HEK293T (cell line): ENCODE results near the gene VILL.

ENCODE experiments used
- CTCF ChIA-PET: fragments of 350-600 bp; formaldehyde crosslinking; extraction: SDS; loops from one replicate; lab custom pipeline; 2021; ENCODE audit warnings: antibody characterized with exemption, inconsistent platforms; lab: Yijun Ruan, JAX
- POLR2A ChIA-PET: fragments of 350-600 bp; formaldehyde crosslinking; extraction: SDS; loops from one replicate; lab custom pipeline; 2020; ENCODE audit warnings: antibody characterized with exemption, inconsistent platforms; lab: Yijun Ruan, JAX
- DNase-seq: peaks from one replicate; pipeline ENCODE4 v3.0.0; 2012; ENCODE audit warnings: mixed read lengths; ENCODE audit errors: extremely low spot score
- ARNT ChIP-seq: fragments of 450-650 bp; IDR thresholded peaks from 2 replicates; pipeline ENCODE4 v1.6.1; 2017; ENCODE audit warnings: mild to moderate bottlenecking
- BHLHE40 ChIP-seq: fragments of 450-650 bp; IDR thresholded peaks from 2 replicates; pipeline ENCODE4 v1.6.1; 2016; ENCODE audit warnings: mild to moderate bottlenecking, moderate library complexity, borderline replicate concordance
- CTBP1 ChIP-seq: fragments of 450-650 bp; IDR thresholded peaks from 2 replicates; pipeline ENCODE4 v1.6.1; 2016; ENCODE audit warnings: borderline replicate concordance
- ELF4 ChIP-seq: fragments of 450-650 bp; IDR thresholded peaks from 2 replicates; pipeline ENCODE4 v1.6.1; 2017; ENCODE audit warnings: antibody characterized with exemption
- FOXA1 ChIP-seq: fragments of 450-650 bp; IDR thresholded peaks from 2 replicates; pipeline ENCODE4 v1.6.1; 2016; ENCODE audit warnings: mild to moderate bottlenecking
- FOXK2 ChIP-seq: fragments of 450-650 bp; IDR thresholded peaks from 2 replicates; pipeline ENCODE4 v1.6.1; 2016; ENCODE audit warnings: mild to moderate bottlenecking
- FOXM1 ChIP-seq: fragments of 450-650 bp; IDR thresholded peaks from 2 replicates; pipeline ENCODE4 v1.6.1; 2017; ENCODE audit warnings: mild to moderate bottlenecking, borderline replicate concordance
- HDGF ChIP-seq: fragments of 450-650 bp; IDR thresholded peaks from 2 replicates; pipeline ENCODE4 v1.6.1; 2017; ENCODE audit warnings: antibody characterized with exemption, borderline replicate concordance
- L3MBTL2 ChIP-seq: fragments of 450-650 bp; conservative IDR thresholded peaks from 2 replicates; pipeline ENCODE4 v1.6.1; 2016; ENCODE audit warnings: mild to moderate bottlenecking
- LEF1 ChIP-seq: fragments of 450-650 bp; IDR thresholded peaks from 2 replicates; pipeline ENCODE4 v1.6.1; 2017; ENCODE audit warnings: mild to moderate bottlenecking, borderline replicate concordance
- NFRKB ChIP-seq: fragments of 450-650 bp; IDR thresholded peaks from 2 replicates; pipeline ENCODE4 v1.6.1; 2016; ENCODE audit warnings: mild to moderate bottlenecking, moderate library complexity
- PKNOX1 ChIP-seq: fragments of 450-650 bp; IDR thresholded peaks from 2 replicates; pipeline ENCODE4 v1.6.1; 2016
- SP1 ChIP-seq: fragments of 450-650 bp; IDR thresholded peaks from 2 replicates; pipeline ENCODE4 v1.6.1; 2017
- SUZ12 ChIP-seq: fragments of 450-650 bp; IDR thresholded peaks from 2 replicates; pipeline ENCODE4 v1.6.1; 2016; ENCODE audit warnings: mild to moderate bottlenecking
- TARDBP ChIP-seq: fragments of 450-650 bp; IDR thresholded peaks from 2 replicates; pipeline ENCODE4 v1.6.1; 2016
- ZNF384 ChIP-seq: fragments of 450-650 bp; IDR thresholded peaks from 2 replicates; pipeline ENCODE4 v1.6.1; 2016

Gene VILL

DNA sequence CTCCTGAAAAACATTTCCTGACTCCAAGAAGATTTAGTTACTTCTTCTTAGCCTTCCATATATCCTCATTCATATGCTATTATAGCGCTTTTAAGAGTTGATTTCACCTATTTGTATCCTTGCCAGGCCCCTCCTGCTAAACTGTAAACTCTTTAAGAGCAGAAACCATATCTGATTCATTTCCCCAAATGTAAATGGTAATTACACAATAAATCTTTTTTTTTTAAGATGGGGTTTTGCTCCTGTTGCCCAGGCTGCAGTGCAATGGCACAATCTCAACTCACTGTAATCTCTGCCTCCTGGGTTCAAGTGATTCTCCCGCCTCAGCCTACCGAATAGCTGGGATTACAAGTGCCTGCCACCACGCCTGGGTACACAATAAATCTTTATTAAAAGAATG lies 52.9 kb downstream of the VILL start:
- TF ChIP-seq NFRKB, result no peak
- TF ChIP-seq FOXK2, result no peak
- TF ChIP-seq LEF1, result no peak
- TF ChIP-seq ARNT, result no peak
- no peak for TF ChIP-seq FOXM1
- TF ChIP-seq FOXA1, result no peak
- no peak for TF ChIP-seq PKNOX1
- no peak for TF ChIP-seq HDGF
- no peak for TF ChIP-seq ZNF384
- TF ChIP-seq TARDBP, result no peak
- no peak for TF ChIP-seq SP1
- TF ChIP-seq SUZ12, result no peak
- TF ChIP-seq CTBP1, result no peak
- no peak for TF ChIP-seq ELF4
- TF ChIP-seq BHLHE40, result no peak
- no peak for TF ChIP-seq L3MBTL2
- ChIA-PET POLR2A (no interaction called here), CTCF (no interaction called here)
- no peak for DNase-seq

DNA sequence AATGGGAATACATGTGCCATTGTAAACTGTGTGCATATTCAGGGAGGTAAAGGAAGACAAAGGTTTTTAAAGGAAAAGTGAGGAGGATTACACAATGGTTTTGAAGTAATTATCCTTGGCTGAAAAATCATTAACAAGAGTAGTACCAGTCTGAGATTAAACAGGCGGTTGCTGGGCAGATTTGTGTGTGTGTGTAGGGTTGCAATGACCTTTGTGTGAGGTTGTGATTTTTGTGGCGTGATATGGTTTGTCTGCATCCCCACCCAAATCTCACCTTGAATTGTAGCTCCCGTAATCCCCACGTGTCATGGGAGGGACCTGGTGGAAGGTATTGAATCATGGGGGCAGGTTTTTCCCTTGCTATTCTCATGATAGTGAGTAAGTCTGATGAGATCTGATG lies 55.4 kb downstream of the VILL start:
- ChIA-PET CTCF (no interaction called here), POLR2A (no interaction called here)
- TF ChIP-seq SP1 (no peak), LEF1 (no peak), FOXK2 (no peak), FOXM1 (no peak), HDGF (no peak), ARNT (no peak), CTBP1 (no peak), ZNF384 (no peak), NFRKB (no peak), SUZ12 (no peak), TARDBP (no peak), ELF4 (no peak), FOXA1 (no peak), BHLHE40 (no peak), L3MBTL2 (no peak), PKNOX1 (no peak)
- no peak for DNase-seq

GRCh38 chr3:38046821-38047220 lies 56.2 kb downstream of the VILL start:
- no peak for DNase-seq
- CTCF ChIA-PET, result no interaction called here
- POLR2A ChIA-PET, result no interaction called here
- no peak for TF ChIP-seq NFRKB
- no peak for TF ChIP-seq ELF4
- TF ChIP-seq FOXA1, result no peak
- no peak for TF ChIP-seq SP1
- TF ChIP-seq PKNOX1, result no peak
- no peak for TF ChIP-seq SUZ12
- no peak for TF ChIP-seq BHLHE40
- no peak for TF ChIP-seq CTBP1
- no peak for TF ChIP-seq ZNF384

GRCh38 chr3:38047896-38048295 lies 57.3 kb downstream of the VILL start:
- CTCF ChIA-PET, result no interaction called here
- DNase-seq, result no peak
- no peak for TF ChIP-seq SUZ12
- TF ChIP-seq ELF4, result no peak
- TF ChIP-seq ARNT, result no peak
- no peak for TF ChIP-seq L3MBTL2
- no peak for TF ChIP-seq HDGF
- TF ChIP-seq FOXA1, result no peak
- no peak for TF ChIP-seq PKNOX1
- TF ChIP-seq NFRKB, result no peak
- no peak for TF ChIP-seq ZNF384
- no peak for TF ChIP-seq BHLHE40
- no peak for TF ChIP-seq SP1
- no peak for TF ChIP-seq TARDBP

GRCh38 chr3:38049358-38050126 lies 59.0 kb downstream of the VILL start:
- POLR2A ChIA-PET, result no interaction called here
- CTCF ChIA-PET, result no interaction called here
- DNase-seq, result no peak
- TF ChIP-seq ZNF384, result no peak
- no peak for TF ChIP-seq FOXK2
- TF ChIP-seq LEF1, result no peak
- no peak for TF ChIP-seq FOXM1
- TF ChIP-seq ARNT, result no peak
- no peak for TF ChIP-seq CTBP1
- TF ChIP-seq BHLHE40, result no peak
- TF ChIP-seq HDGF, result no peak
- TF ChIP-seq L3MBTL2, result no peak
- TF ChIP-seq SUZ12, result no peak
- TF ChIP-seq FOXA1, result no peak
- TF ChIP-seq SP1, result no peak
- no peak for TF ChIP-seq ELF4
- TF ChIP-seq PKNOX1, result no peak
- TF ChIP-seq TARDBP, result no peak
- no peak for TF ChIP-seq NFRKB

More at GRCh38 chr3:38047896-38048295, 57.3 kb downstream of the VILL start:
- POLR2A ChIA-PET, result no interaction called here
